ENCODE results near the gene TSPAN3. TPM values are rescaled to one million over a fixed set of nuclear protein-coding genes. Genes with fewer than 3 reads are reported as not detected.

TSPAN3 gene
- total and polyA plus RNA-seq, 8 donors: 71.6 to 173 (median 89.2) TPM

DNA sequence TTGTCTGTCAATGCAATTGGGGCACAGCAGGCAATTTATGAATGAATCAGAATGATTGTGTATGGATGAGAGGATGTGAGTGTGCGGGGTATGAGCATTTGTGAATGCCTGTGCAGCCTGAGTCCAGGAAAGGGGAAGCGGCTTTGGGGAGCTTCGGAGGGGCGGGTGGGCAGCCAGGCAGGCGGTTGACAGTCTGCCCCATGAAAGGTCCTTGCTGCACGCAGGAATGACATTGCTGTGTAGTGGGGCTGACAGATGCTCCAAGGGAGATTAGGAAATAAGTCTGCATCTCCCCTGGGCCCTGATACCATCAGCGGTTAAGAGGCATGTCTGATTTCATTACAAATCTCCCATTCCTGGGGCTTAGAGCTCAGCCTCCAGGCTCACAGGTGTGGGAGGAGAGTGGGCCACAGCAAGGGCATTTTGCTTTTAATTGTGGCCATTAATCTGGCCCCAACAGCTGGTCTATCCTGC, 26.4 kb upstream of the TSPAN3 start:
- H3K27ac ChIP-seq: no peak overlapping the region
- no peak for FAIRE-seq
- H3K4me3 ChIP-seq: no peak overlapping the region
- no peak for ATAC-seq
- intact Hi-C loops (cut with DNase I): no loop called here
- H3K27me3 ChIP-seq: no peaks in the 10 kb centered on the region
- no peak for DNase-seq
- TF ChIP-seq, protein P1, sequence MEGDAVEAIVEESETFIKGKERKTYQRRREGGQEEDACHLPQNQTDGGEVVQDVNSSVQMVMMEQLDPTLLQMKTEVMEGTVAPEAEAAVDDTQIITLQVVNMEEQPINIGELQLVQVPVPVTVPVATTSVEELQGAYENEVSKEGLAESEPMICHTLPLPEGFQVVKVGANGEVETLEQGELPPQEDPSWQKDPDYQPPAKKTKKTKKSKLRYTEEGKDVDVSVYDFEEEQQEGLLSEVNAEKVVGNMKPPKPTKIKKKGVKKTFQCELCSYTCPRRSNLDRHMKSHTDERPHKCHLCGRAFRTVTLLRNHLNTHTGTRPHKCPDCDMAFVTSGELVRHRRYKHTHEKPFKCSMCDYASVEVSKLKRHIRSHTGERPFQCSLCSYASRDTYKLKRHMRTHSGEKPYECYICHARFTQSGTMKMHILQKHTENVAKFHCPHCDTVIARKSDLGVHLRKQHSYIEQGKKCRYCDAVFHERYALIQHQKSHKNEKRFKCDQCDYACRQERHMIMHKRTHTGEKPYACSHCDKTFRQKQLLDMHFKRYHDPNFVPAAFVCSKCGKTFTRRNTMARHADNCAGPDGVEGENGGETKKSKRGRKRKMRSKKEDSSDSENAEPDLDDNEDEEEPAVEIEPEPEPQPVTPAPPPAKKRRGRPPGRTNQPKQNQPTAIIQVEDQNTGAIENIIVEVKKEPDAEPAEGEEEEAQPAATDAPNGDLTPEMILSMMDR (IDR thresholded peaks at IDR 0.05): no peak
- no peaks in the 10 kb centered on the region for H3K36me3 ChIP-seq
- WGBS, 2 donors: 86 to 91% methylated on average over 7 of the region's 7 CpGs
- H3K9me3 ChIP-seq: no peaks in the 10 kb centered on the region
- H3K4me1 ChIP-seq: no peaks in the 10 kb centered on the region

DNA sequence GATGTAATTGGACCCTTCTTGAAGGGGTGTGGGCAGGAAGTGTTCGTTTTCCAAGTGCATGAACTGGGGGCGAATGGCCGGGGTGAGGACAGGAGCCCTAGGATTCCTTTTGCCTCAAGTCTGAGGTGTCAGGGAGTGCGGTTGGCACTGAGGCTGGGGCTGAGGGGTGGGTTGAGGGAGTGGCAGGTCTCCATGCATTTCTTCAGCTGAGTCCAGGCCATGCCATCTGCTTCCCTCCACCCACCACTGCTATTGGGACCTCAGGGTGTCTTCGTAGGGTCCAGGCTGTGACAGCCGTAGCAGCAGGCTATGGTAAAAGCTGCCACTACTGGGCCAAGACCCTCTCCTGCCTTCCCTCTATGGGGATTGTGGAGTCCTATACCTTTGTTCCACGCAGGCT, 25.6 kb upstream of the TSPAN3 start:
- Histone ChIP-seq H3K4me1 (no peaks in the 10 kb centered on the region), H3K27ac (no peak overlapping the region), H3K9me3 (no peaks in the 10 kb centered on the region), H3K4me3 (no peak overlapping the region), H3K27me3 (no peaks in the 10 kb centered on the region), H3K36me3 (no peaks in the 10 kb centered on the region)
- DNase-seq (no peak), ATAC-seq (no peak), FAIRE-seq (no peak)
- 94% methylated on average over 7 of the region's 7 CpGs for WGBS, 2 donors
- TF ChIP-seq, protein P1 (IDR thresholded peaks at IDR 0.05): no peak
- intact Hi-C loops (cut with DNase I): no loop called here

DNA sequence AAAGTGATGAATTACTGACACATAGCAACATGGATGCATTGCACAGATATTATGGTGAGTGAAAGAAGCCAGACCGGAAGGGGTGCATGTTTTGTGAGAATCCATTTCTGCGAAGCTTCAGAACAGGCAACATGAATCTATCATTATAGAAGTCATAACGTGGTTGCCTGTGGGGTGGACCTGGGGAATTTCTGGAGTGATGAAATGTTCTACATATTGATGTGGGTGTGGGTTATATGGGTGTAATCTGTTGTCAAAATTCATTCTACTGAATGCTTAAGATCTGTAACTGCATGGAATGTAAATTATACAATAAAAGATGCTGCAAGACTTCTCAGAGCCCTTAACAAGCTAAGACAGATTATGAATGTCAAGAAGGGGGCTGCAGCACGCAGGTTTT, 25.2 kb upstream of the TSPAN3 start:
- no peak for ATAC-seq
- H3K27ac ChIP-seq: no peak overlapping the region
- no peaks in the 10 kb centered on the region for H3K9me3 ChIP-seq
- 77 to 78% methylated on average over 4 of the region's 4 CpGs for WGBS, 2 donors
- no peaks in the 10 kb centered on the region for H3K4me1 ChIP-seq
- no peaks in the 10 kb centered on the region for H3K36me3 ChIP-seq
- TF ChIP-seq, protein P1 (IDR thresholded peaks at IDR 0.05): no peak
- no peak for DNase-seq
- no peaks in the 10 kb centered on the region for H3K27me3 ChIP-seq
- intact Hi-C loops (cut with DNase I): no loop called here
- H3K4me3 ChIP-seq: no peak overlapping the region
- FAIRE-seq: no peak

DNA sequence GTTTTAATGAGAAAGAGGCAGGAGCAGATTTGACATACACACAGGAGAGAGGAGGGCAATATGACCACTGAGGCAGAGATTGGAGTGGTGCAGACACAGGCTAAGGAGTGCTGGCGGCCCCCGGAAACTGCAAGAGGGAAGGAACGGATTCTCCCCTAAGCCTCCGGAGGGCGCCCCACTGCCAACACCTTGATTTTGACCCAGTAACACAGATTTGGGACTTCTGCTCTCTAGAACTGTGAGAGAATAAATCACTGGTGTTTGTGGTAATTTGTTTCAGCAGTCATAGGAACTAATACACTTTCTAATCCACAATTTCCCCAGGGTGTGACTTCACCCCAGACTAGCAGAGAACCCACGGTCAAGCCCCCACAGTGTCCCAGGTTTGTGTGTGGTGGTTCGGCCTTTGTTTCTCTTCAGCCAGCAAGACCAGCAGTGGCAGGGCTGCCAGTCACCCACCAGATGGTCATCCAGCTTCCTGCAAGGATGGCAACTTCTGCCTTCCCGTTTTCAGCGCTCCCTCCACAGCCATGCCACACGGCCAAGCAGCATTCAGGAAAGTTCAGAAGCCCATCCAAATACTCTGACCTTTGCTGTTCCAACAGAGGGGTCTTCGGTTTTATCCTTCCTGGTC, 23.6 kb upstream of the TSPAN3 start:
- Histone ChIP-seq H3K4me1 (no peaks in the 10 kb centered on the region), H3K9me3 (no peaks in the 10 kb centered on the region), H3K27ac (no peak overlapping the region), H3K36me3 (no peaks in the 10 kb centered on the region), H3K27me3 (no peaks in the 10 kb centered on the region), H3K4me3 (no peak overlapping the region)
- DNase-seq (no peak), FAIRE-seq (no peak), ATAC-seq (no peak)
- TF ChIP-seq, protein P1 (IDR thresholded peaks at IDR 0.05): no peak
- WGBS, 2 donors: 72 to 88% methylated on average over 11 of the region's 11 CpGs
- intact Hi-C loops (cut with DNase I): no loop called here

GRCh38 chr15:77093436-77093835, 22.5 kb upstream of the TSPAN3 start:
- TF ChIP-seq, protein P1 (IDR thresholded peaks at IDR 0.05): no peak
- Histone ChIP-seq H3K36me3 (no peaks in the 10 kb centered on the region), H3K9me3 (no peaks in the 10 kb centered on the region), H3K4me1 (no peaks in the 10 kb centered on the region), H3K27me3 (no peaks in the 10 kb centered on the region), H3K4me3 (no peak overlapping the region), H3K27ac (no peak overlapping the region)
- DNase-seq: no peak
- no peak for FAIRE-seq
- intact Hi-C loops (cut with DNase I): no loop called here
- WGBS, 2 donors: 75 to 78% methylated on average over 1 of the region's 1 CpG
- no peak for ATAC-seq

All from pancreas (tissue), 10 donors.